Stomach (tissue), 9 donors: ENCODE results near the gene SP110. TPM values are rescaled to one million over a fixed set of nuclear protein-coding genes. Genes with fewer than 3 reads are reported as not detected.

ENCODE experiments used
- DNase-seq, 2 donors: peaks; one replicate each; pipeline versions ENCODE4 v3.0.0 to v3.0.0-alpha.2; 2013 to 2019
- H3K27ac ChIP-seq, 5 donors: fragments of 200-600 bp in 4 of 5; sonication (generic) in 4 of 5; one replicate each; pipeline ENCODE4 v1.5.1; 2013 to 2019; ENCODE audit warnings: mild to moderate bottlenecking in 1 of 5, moderate library complexity in 1 of 5
- H3K27me3 ChIP-seq, 3 donors: fragments of 200-600 bp; sonication (generic); one replicate each; pipeline ENCODE4 v1.5.1; 2017 to 2019; ENCODE audit warnings: mixed run types in 1 of 3
- H3K36me3 ChIP-seq, 4 donors: fragments of 200-600 bp; sonication (generic); 1 replicate in 3 of 4; 2 replicates in 1 of 4; pipeline ENCODE4 v1.5.1; 2016 to 2019
- H3K4me1 ChIP-seq, 4 donors: fragments of 200-600 bp; sonication (generic); one replicate each; pipeline ENCODE4 v1.5.1; 2016 to 2019
- H3K4me3 ChIP-seq, 4 donors: fragments of 200-600 bp; sonication (generic) in 3 of 4; one replicate each; pipeline ENCODE4 v1.5.1; 2016 to 2019; ENCODE audit warnings: mild to moderate bottlenecking in 1 of 4
- H3K9me3 ChIP-seq, 4 donors: fragments of 200-600 bp; sonication (generic); one replicate each; pipeline ENCODE4 v1.5.1; 2016 to 2019
- CTCF ChIP-seq, 7 experiments: fragments of 450-650 bp in 4 of 7; fragments of 200-600 bp in 3 of 7; sonication (generic) in 3 of 7; IDR thresholded peaks; one replicate each; pipeline ENCODE4 v1.5.1; 2016 to 2019; ENCODE audit warnings: antibody characterized with exemption in 7 of 7, control low read depth in 2 of 7, mild to moderate bottlenecking in 1 of 7
- EP300 ChIP-seq: sonication (generic); formaldehyde crosslinking; IDR thresholded peaks from one replicate; pipeline ENCODE4 v1.6.1; 2017; ENCODE audit warnings: antibody characterized with exemption
- POLR2A ChIP-seq, 4 donors: fragments of 450-650 bp; IDR thresholded peaks; one replicate each; pipeline ENCODE4 v1.6.1; 2016; ENCODE audit warnings: antibody characterized with exemption in 4 of 4, control low read depth in 2 of 4, mild to moderate bottlenecking in 1 of 4, moderate library complexity in 1 of 4
- POLR2AphosphoS5 ChIP-seq, 3 donors: sonication (generic); formaldehyde crosslinking; IDR thresholded peaks; one replicate each; pipeline ENCODE4 v1.6.1; 2016; ENCODE audit warnings: antibody characterized with exemption in 3 of 3
- WGBS, 5 donors: extraction: QIAGEN DNeasy Blood & Tissue Kit in 3 of 5; methylation state at CpG; one replicate each; pipeline versions ENCODE4 v1.1.5 to v1.1.7; 2013 to 2018; 5-methylcytosine and 5-hydroxymethylcytosine counted together
- intact Hi-C: fragments of 100-400 bp; cut with DNase I; formaldehyde crosslinking; loops from one replicate; pipeline ENCODE4 v1.15.1; 2023; ENCODE audit warnings: low total_unique reads
- polyA plus RNA-seq, 3 donors: library from polyadenylated mRNA; stranded (reverse); fragments of 200-250 nt; gene quantifications; one replicate each; pipeline ENCODE4 v1.2.3, GENCODE V29; 2013
- total RNA-seq, 5 donors: library from RNA; depleted of rRNA; stranded (reverse); fragments of >200 nt; gene quantifications; one replicate each; pipeline versions ENCODE4 v1.1.0 to v1.2.3, GENCODE V29; 2014 to 2016
- donor health status: healthy with polysubstance abuse.
- donor health status: Bipolar disorder and iron deficiency.
- donor health status: healthy.

SP110 gene
- total and polyA plus RNA-seq, 8 donors = 4.6 to 40.4 (median 14.1) TPM

GRCh38 chr2:230234845-230235244 is 15.1 kb upstream of the SP110 start:
- no peak for DNase-seq
- WGBS, 5 donors = 70 to 90% (median 82%) methylated on average over 3 of the region's 3 CpGs

GRCh38 chr2:230234122-230234722 is 14.4 kb upstream of the SP110 start:
- DNase-seq = no peak
- Histone ChIP-seq H3K27me3 (no peaks in the 10 kb centered on the region), H3K27ac (no peak overlapping the region), H3K36me3 (no peaks in the 10 kb centered on the region), H3K4me3 (no peak overlapping the region), H3K9me3 (peaks cover 0 to 12% (median 0%) of the 10 kb centered on the region in 4 donors), H3K4me1 (no peaks in the 10 kb centered on the region)
- intact Hi-C loops = no loop called here
- TF ChIP-seq CTCF (IDR thresholded peaks at IDR 0.05) = no peak
- TF ChIP-seq EP300 = no peak
- no peak for TF ChIP-seq POLR2A (IDR thresholded peaks at IDR 0.05)
- TF ChIP-seq POLR2AphosphoS5 (IDR thresholded peaks at IDR 0.05) = no peak
- 68 to 89% (median 79%) methylated on average over 3 of the region's 3 CpGs for WGBS, 5 donors

More at GRCh38 chr2:230234845-230235244, 15.1 kb upstream of the SP110 start:
- Histone ChIP-seq H3K9me3 (peaks cover 0 to 12% (median 0%) of the 10 kb centered on the region in 4 donors), H3K4me1 (no peaks in the 10 kb centered on the region), H3K4me3 (no peak overlapping the region), H3K36me3 (no peaks in the 10 kb centered on the region), H3K27me3 (no peaks in the 10 kb centered on the region), H3K27ac (no peak overlapping the region)
- intact Hi-C loops = no loop called here
- TF ChIP-seq POLR2A (IDR thresholded peaks at IDR 0.05) (no peak), CTCF (IDR thresholded peaks at IDR 0.05) (no peak), POLR2AphosphoS5 (IDR thresholded peaks at IDR 0.05) (no peak), EP300 (no peak)

GRCh38 chr2:230231251-230231650 is 11.5 kb upstream of the SP110 start:
- no peak overlapping the region for H3K4me3 ChIP-seq
- TF ChIP-seq EP300 (no peak), POLR2A (IDR thresholded peaks at IDR 0.05) (no peak), CTCF (IDR thresholded peaks at IDR 0.05) (no peak), POLR2AphosphoS5 (IDR thresholded peaks at IDR 0.05) (no peak)
- WGBS, 5 donors = 20 to 51% (median 25%) methylated on average over 3 of the region's 3 CpGs
- intact Hi-C loops = no loop called here
- no peaks in the 10 kb centered on the region for H3K27me3 ChIP-seq
- H3K36me3 ChIP-seq = no peaks in the 10 kb centered on the region
- H3K27ac ChIP-seq = no peak overlapping the region
- DNase-seq = no peak
- H3K4me1 ChIP-seq = no peaks in the 10 kb centered on the region
- peaks cover 0 to 12% (median 0%) of the 10 kb centered on the region in 4 donors for H3K9me3 ChIP-seq

GRCh38 chr2:230230496-230231200 is 10.9 kb upstream of the SP110 start:
- no peak for DNase-seq
- H3K27me3 ChIP-seq = no peaks in the 10 kb centered on the region
- WGBS, 5 donors = 75 to 93% (median 83%) methylated on average over 2 of the region's 2 CpGs
- peaks cover 0 to 12% (median 0%) of the 10 kb centered on the region in 4 donors for H3K9me3 ChIP-seq
- no peak overlapping the region for H3K27ac ChIP-seq
- no peaks in the 10 kb centered on the region for H3K36me3 ChIP-seq
- H3K4me3 ChIP-seq = no peak overlapping the region
- TF ChIP-seq EP300 = no peak
- no peak for TF ChIP-seq POLR2A (IDR thresholded peaks at IDR 0.05)
- TF ChIP-seq CTCF (IDR thresholded peaks at IDR 0.05) = no peak
- TF ChIP-seq POLR2AphosphoS5 (IDR thresholded peaks at IDR 0.05) = no peak
- no peaks in the 10 kb centered on the region for H3K4me1 ChIP-seq
- intact Hi-C loops = no loop called here
